Measurements from ENCODE around the gene GUCY2C.

DNA sequence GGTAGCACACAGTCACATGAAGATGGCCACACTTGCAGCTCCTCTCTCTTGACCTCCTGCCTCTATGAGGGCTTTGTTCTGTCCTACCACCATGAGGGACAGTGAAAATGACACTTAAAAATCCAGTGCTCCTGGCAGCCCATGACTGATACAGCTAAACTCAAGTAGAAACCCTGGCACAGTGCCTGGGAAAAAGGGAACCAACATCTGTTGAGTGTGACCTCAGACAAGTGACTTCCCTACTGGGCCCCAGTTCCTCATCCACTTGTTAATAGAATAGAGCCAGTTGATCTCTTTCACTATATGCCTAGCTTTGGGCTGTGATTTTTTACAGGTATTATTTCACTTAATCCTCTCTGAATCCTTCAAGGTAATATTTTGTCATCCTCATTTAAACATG, 4.8 kb downstream of the GUCY2C start:
- TF ChIP-seq ZNF70 (CRISPR knock-in tag; IDR thresholded peaks at IDR 0.05) (no peak), GLIS3 (CRISPR knock-in tag; IDR thresholded peaks at IDR 0.05) (no peak)
- TF ChIP-seq, protein P1, sequence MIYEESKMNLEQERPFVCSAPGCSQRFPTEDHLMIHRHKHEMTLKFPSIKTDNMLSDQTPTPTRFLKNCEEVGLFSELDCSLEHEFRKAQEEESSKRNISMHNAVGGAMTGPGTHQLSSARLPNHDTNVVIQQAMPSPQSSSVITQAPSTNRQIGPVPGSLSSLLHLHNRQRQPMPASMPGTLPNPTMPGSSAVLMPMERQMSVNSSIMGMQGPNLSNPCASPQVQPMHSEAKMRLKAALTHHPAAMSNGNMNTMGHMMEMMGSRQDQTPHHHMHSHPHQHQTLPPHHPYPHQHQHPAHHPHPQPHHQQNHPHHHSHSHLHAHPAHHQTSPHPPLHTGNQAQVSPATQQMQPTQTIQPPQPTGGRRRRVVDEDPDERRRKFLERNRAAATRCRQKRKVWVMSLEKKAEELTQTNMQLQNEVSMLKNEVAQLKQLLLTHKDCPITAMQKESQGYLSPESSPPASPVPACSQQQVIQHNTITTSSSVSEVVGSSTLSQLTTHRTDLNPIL (CRISPR knock-in tag; IDR thresholded peaks at IDR 0.05; ENCODE audit: low read depth): no peak
